ENCODE data around the gene DDTL.

Gene DDTL

DNA sequence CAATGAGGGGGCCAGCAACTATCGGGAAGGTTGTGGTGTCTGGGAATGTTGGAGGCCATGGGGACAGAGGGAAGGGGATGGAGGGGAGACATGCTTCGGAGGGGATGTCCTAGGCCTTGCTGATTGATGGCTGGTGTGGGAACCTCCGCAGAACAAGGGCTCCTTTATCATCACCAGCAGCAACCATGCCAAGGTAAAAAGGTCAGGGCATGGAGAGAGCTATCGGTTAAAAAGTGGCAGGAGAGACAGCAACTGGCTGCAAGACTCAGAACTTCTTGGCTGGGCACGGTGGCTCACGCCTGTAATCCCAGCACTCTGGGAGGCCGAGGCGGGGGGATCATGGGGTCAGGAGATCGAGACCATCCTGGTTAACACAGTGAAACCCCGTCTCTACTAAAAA is 35.6 kb downstream of the DDTL start:
- no peak overlapping the region for H3K4me3 ChIP-seq (ENCODE audit: low read depth, low read length)
- no peak for DNase-seq (ENCODE audit: low read depth)
- TF ChIP-seq, protein P1, sequence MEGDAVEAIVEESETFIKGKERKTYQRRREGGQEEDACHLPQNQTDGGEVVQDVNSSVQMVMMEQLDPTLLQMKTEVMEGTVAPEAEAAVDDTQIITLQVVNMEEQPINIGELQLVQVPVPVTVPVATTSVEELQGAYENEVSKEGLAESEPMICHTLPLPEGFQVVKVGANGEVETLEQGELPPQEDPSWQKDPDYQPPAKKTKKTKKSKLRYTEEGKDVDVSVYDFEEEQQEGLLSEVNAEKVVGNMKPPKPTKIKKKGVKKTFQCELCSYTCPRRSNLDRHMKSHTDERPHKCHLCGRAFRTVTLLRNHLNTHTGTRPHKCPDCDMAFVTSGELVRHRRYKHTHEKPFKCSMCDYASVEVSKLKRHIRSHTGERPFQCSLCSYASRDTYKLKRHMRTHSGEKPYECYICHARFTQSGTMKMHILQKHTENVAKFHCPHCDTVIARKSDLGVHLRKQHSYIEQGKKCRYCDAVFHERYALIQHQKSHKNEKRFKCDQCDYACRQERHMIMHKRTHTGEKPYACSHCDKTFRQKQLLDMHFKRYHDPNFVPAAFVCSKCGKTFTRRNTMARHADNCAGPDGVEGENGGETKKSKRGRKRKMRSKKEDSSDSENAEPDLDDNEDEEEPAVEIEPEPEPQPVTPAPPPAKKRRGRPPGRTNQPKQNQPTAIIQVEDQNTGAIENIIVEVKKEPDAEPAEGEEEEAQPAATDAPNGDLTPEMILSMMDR (IDR thresholded peaks at IDR 0.05; ENCODE audit: control insufficient read depth, extremely low read depth, insufficient read depth), result no peak

- TF ChIP-seq, protein P1 (IDR thresholded peaks at IDR 0.05; ENCODE audit: control insufficient read depth, extremely low read depth, insufficient read depth), result no peak
- no peak overlapping the region for H3K4me3 ChIP-seq (ENCODE audit: low read depth, low read length)
- DNase-seq (ENCODE audit: low read depth), result no peak
These were observed 36.2 kb downstream of the DDTL start for GRCh38 chr22:24002851-24003250.

- H3K4me3 ChIP-seq (ENCODE audit: low read depth, low read length), result no peak overlapping the region
- no peak for DNase-seq (ENCODE audit: low read depth)
These were observed 37.2 kb downstream of the DDTL start for GRCh38 chr22:24003887-24004286.

GRCh38 chr22:24005201-24005600 is 38.5 kb downstream of the DDTL start, which contains the start of gene GSTT4:
TSS of gene GSTT4 (minus strand) at chr22:24005453. CDS start at chr22:24005356, 97 bp downstream.
- TF ChIP-seq, protein P1 (IDR thresholded peaks at IDR 0.05; ENCODE audit: control insufficient read depth, extremely low read depth, insufficient read depth), result no peak
- H3K4me3 ChIP-seq (ENCODE audit: low read depth, low read length), result no peak within 1 kb of the TSS
- no peak for DNase-seq (ENCODE audit: low read depth)

More at GRCh38 chr22:24003887-24004286, 37.2 kb downstream of the DDTL start:
- TF ChIP-seq, protein P1 (IDR thresholded peaks at IDR 0.05; ENCODE audit: control insufficient read depth, extremely low read depth, insufficient read depth), result no peak

- DNase-seq (ENCODE audit: low read depth), result no peak
- TF ChIP-seq, protein P1 (IDR thresholded peaks at IDR 0.05; ENCODE audit: control insufficient read depth, extremely low read depth, insufficient read depth), result no peak
These were observed 39.7 kb downstream of the DDTL start for GRCh38 chr22:24006207-24006913.

DNA sequence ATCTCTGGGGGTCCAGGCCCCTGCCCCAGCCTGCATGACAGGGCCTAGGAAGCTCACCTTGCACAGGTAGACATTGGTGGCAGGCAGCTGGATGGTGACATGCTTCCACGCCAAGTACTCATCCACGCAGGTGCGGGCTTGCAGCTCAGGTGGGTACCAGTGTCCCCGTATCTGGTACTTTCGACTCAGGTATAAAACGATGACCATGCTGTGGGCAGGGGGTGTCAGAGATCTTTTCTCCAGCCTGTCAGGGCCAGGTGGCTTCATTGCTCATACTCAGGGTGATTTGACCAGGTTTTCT is 40.2 kb downstream of the DDTL start:
- TF ChIP-seq, protein P1 (IDR thresholded peaks at IDR 0.05; ENCODE audit: control insufficient read depth, extremely low read depth, insufficient read depth), result no peak
- no peak overlapping the region for H3K4me3 ChIP-seq (ENCODE audit: low read depth, low read length)
- no peak for DNase-seq (ENCODE audit: low read depth)

More at GRCh38 chr22:24006207-24006913, 39.7 kb downstream of the DDTL start:
- H3K4me3 ChIP-seq (ENCODE audit: low read depth, low read length), result no peak overlapping the region

Measured in LNCaP clone FGC (cell line).